ENCODE data around the gene MRPS18B. TPM values are rescaled to one million over a fixed set of nuclear protein-coding genes. Genes with fewer than 3 reads are reported as not detected.
A peak's percentile ranks its signal among the peaks of the same experiment; 100 is the strongest.

MRPS18B gene
- total and polyA plus RNA-seq, 2 of the 4 experiments (the other 2 are of a cell fraction): 51.2 to 82.3 TPM

DNA sequence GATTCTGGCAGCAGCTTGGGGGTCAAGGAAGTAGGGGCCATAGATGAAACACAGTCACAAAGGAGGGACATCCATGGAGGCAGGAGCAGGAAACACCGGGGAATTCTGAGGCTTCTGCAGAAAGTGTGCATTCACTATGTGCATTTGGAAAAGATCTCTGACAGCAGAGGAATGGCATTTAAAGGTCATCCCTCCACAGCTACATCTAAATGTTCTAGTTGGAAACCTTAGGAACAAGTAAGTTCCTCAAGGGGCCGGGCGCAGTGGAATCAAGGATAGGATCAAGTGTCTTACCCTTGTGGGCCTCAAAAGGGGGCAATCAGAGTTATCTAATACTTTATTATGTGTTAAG, 38.1 kb downstream of the MRPS18B start:
- Histone ChIP-seq H3K14ac (replicated peaks; ENCODE audit: low read depth, low read length) (no peak overlapping the region), H3K36me3 (ENCODE audit: control insufficient read depth, insufficient read depth, low read length) (peaks cover 77% of the 10 kb centered on the region), H2BK15ac (ENCODE audit: low read depth, low read length) (no peak overlapping the region), H2AK9ac (replicated peaks; ENCODE audit: low read depth, low read length, poor library complexity) (peak overlapping the region; percentile 29), H3K4me3 (ENCODE audit: insufficient read depth, low read depth, low read length) (no peak overlapping the region), H3K18ac (ENCODE audit: low read depth, low read length) (no peak overlapping the region), H3K27me3 (ENCODE audit: control insufficient read depth, insufficient read depth, low read length) (no peaks in the 10 kb centered on the region), H3K4ac (ENCODE audit: low read depth, low read length) (no peak overlapping the region), H3K79me1 (ENCODE audit: low read depth in 1 of 2, low read length in 2 of 2) (peaks cover 2 to 4% of the 10 kb centered on the region in 2 experiments; a peak in 3 of 4 replicates), H3K9me1 (ENCODE audit: insufficient read depth, low read length) (no peaks in the 10 kb centered on the region), H4K91ac (ENCODE audit: insufficient read depth, low read depth, low read length) (no peak overlapping the region), H4K8ac (ENCODE audit: low read depth in 2 of 2, low read length in 2 of 2) (no peak overlapping the region; a peak in 1 of 4 replicates), H3K4me2 (ENCODE audit: low read depth, low read length) (no peak overlapping the region), H2BK120ac (ENCODE audit: low read depth, low read length) (no peak overlapping the region), H3K4me1 (ENCODE audit: control insufficient read depth, insufficient read depth, low read length) (no peaks in the 10 kb centered on the region; the same call in 1 of the 2 replicates), H3K9me3 (ENCODE audit: control insufficient read depth, insufficient read depth, low read length) (no peaks in the 10 kb centered on the region), H3K27ac (ENCODE audit: insufficient read depth, low read length) (no peak overlapping the region), H3K56ac (ENCODE audit: extremely low read depth, insufficient read depth, low read length) (no peak overlapping the region), H4K5ac (ENCODE audit: low read depth, low read length) (no peak overlapping the region), H4K20me1 (ENCODE audit: insufficient read depth, low read length) (no peaks in the 10 kb centered on the region), H2BK20ac (ENCODE audit: low read depth, low read length) (no peak overlapping the region), H3K9ac (ENCODE audit: low read depth, low read length) (no peak overlapping the region), H2AFZ (replicated peaks; ENCODE audit: low read length, poor library complexity) (no peak overlapping the region), H2BK5ac (ENCODE audit: low read depth, low read length, poor library complexity, severe bottlenecking) (no peak overlapping the region), H2AK5ac (ENCODE audit: low read depth, low read length) (no peak overlapping the region), H3K23ac (ENCODE audit: low read depth, low read length) (no peak overlapping the region)
- POLR2A ChIA-PET (ENCODE audit: unreplicated experiment): no interaction called here
- intact Hi-C loops (cut with micrococcal nuclease): no loop called here
- CTCF ChIA-PET: no interaction called here
- no CpG with 5 or more reads among the region's 3 CpGs for WGBS, 2 experiments (ENCODE audit: extremely low coverage in 2 of 2, insufficient read length in 1 of 2)
- DNase-seq (peak; percentile 40), ATAC-seq (ENCODE audit: low read depth) (peak; percentile 72)
- BruUV-seq (replicated peaks): no TSS peak
- dilution Hi-C loops (cut with HindIII; ENCODE audit: low sequenced_read_pairs, unreplicated experiment): no loop called here
- TF ChIP-seq, protein P1, sequence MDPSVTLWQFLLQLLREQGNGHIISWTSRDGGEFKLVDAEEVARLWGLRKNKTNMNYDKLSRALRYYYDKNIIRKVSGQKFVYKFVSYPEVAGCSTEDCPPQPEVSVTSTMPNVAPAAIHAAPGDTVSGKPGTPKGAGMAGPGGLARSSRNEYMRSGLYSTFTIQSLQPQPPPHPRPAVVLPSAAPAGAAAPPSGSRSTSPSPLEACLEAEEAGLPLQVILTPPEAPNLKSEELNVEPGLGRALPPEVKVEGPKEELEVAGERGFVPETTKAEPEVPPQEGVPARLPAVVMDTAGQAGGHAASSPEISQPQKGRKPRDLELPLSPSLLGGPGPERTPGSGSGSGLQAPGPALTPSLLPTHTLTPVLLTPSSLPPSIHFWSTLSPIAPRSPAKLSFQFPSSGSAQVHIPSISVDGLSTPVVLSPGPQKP (IDR thresholded peaks at IDR 0.05; ENCODE audit: borderline replicate concordance, low read depth, low read length): no peak
- TF ChIP-seq BHLHE40 (IDR thresholded peaks at IDR 0.05; ENCODE audit: low read depth, low read length) (no peak), CEBPB (IDR thresholded peaks at IDR 0.05; ENCODE audit: low read depth, low read length) (no peak), RFX5 (IDR thresholded peaks at IDR 0.05; ENCODE audit: low read depth, low read length) (no peak), MAZ (IDR thresholded peaks at IDR 0.05; ENCODE audit: borderline replicate concordance, low read depth, low read length) (no peak)
- TF ChIP-seq, protein P2, sequence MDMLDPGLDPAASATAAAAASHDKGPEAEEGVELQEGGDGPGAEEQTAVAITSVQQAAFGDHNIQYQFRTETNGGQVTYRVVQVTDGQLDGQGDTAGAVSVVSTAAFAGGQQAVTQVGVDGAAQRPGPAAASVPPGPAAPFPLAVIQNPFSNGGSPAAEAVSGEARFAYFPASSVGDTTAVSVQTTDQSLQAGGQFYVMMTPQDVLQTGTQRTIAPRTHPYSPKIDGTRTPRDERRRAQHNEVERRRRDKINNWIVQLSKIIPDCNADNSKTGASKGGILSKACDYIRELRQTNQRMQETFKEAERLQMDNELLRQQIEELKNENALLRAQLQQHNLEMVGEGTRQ (IDR thresholded peaks at IDR 0.05; ENCODE audit: low read depth, low read length): no peak
- in situ Hi-C loops (cut with MboI; ENCODE audit: low sequenced_read_pairs): no loop called here

Measured in IMR-90 (cell line).